Gastrocnemius medialis (tissue), 4 donors: ENCODE results near the gene GRHPR. TPM values are rescaled to one million over a fixed set of nuclear protein-coding genes. Genes with fewer than 3 reads are reported as not detected.

Experiments
- ATAC-seq, 2 donors: fragments of 150-250 bp; one replicate each; pipeline ENCODE4 v1.9.1; 2016
- DNase-seq, 2 donors: peaks; one replicate each; pipeline ENCODE4 v3.0.0-alpha.2; 2019
- H3K27ac ChIP-seq, 4 donors: fragments of 200-600 bp; sonication (generic); 1 replicate in 1 of 4; 2 replicates in 3 of 4; pipeline ENCODE4 v1.5.1; 2016 to 2018; ENCODE audit warnings: mild to moderate bottlenecking in 2 of 4, moderate library complexity in 1 of 4
- H3K27me3 ChIP-seq, 3 donors: fragments of 200-600 bp; sonication (generic) in 2 of 3; 1 replicate in 1 of 3; 2 replicates in 2 of 3; pipeline versions ENCODE4 v1.5.1 to v1.6.0; 2016 to 2019; ENCODE audit warnings: mild to moderate bottlenecking in 1 of 3, moderate library complexity in 1 of 3
- H3K36me3 ChIP-seq, 2 donors: fragments of 200-600 bp; sonication (generic) in 1 of 2; one replicate each; pipeline ENCODE4 v1.5.1; 2017 to 2018
- H3K4me1 ChIP-seq, 2 donors: fragments of 200-600 bp; sonication (generic) in 1 of 2; one replicate each; pipeline ENCODE4 v1.5.1; 2016 to 2017; ENCODE audit warnings: mild to moderate bottlenecking in 2 of 2
- H3K4me3 ChIP-seq, 4 donors: fragments of 200-600 bp; sonication (generic) in 3 of 4; 1 replicate in 1 of 4; 2 replicates in 3 of 4; pipeline ENCODE4 v1.5.1; 2016 to 2019; ENCODE audit warnings: mild to moderate bottlenecking in 2 of 4
- H3K9me3 ChIP-seq, 3 donors: fragments of 200-600 bp; sonication (generic) in 2 of 3; 1 replicate in 1 of 3; 2 replicates in 2 of 3; pipeline ENCODE4 v1.5.1; 2016 to 2019
- POLR2A ChIP-seq, 2 donors: fragments of 450-650 bp; IDR thresholded peaks; one replicate each; pipeline ENCODE4 v1.6.1; 2017; ENCODE audit warnings: antibody characterized with exemption in 2 of 2, mild to moderate bottlenecking in 2 of 2, moderate library complexity in 2 of 2
- in situ Hi-C, 4 donors: fragments of 200-750 bp; cut with MboI; loops; one replicate each; pipeline versions ENCODE4 v1.15.0 to v1.8.0; 2017; ENCODE audit warnings: low sequenced_read_pairs in 4 of 4
- intact Hi-C: fragments of 100-400 bp; cut with DNase I; formaldehyde crosslinking; loops from one replicate; pipeline ENCODE4 v1.15.1; 2023; ENCODE audit warnings: low total_unique reads
- total RNA-seq, 4 donors: library from RNA; depleted of rRNA; stranded (reverse); fragments of >200 nt; gene quantifications; one replicate each; pipeline versions ENCODE4 v1.1.0 to v1.2.3, GENCODE V29; 2016
- TF ChIP-seq, protein P1 (sequence below), 5 experiments: fragments of 450-650 bp in 3 of 5; fragments of 200-600 bp in 2 of 5; sonication (generic) in 2 of 5; IDR thresholded peaks in 4 of 5; conservative IDR thresholded peaks in 1 of 5; 1 replicate in 4 of 5; 2 replicates in 1 of 5; pipeline ENCODE4 v1.5.1; 2016 to 2019; ENCODE audit warnings: antibody characterized with exemption in 5 of 5, mild to moderate bottlenecking in 3 of 5, moderate library complexity in 3 of 5

GRHPR gene
- total RNA-seq, 4 donors from 2014 or later, result 119 to 138 (median 128) TPM

DNA sequence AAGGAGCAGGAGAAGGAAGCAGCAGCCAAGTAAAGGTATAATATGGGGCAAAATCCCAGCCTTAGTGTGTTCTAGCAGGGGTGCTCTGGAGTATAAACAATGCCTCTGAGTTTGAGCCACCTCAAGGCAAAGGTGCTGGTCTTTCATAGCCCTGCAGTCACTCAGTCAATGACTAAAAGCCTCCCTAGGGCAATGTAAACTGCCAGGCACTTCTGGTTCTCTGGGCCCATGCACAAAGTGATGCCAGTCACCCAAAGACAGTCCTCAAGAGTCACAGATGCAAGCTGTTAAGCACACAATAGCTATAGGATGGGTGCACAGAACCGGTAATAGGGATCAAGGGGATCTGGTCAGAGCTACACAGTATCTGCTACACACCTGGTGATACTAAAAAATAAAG, 30.1 kb downstream of the GRHPR start:
- Histone ChIP-seq H3K27ac (peak overlapping the region in 1 of 4 donors; percentile 5), H3K36me3 (no peaks in the 10 kb centered on the region)

DNA sequence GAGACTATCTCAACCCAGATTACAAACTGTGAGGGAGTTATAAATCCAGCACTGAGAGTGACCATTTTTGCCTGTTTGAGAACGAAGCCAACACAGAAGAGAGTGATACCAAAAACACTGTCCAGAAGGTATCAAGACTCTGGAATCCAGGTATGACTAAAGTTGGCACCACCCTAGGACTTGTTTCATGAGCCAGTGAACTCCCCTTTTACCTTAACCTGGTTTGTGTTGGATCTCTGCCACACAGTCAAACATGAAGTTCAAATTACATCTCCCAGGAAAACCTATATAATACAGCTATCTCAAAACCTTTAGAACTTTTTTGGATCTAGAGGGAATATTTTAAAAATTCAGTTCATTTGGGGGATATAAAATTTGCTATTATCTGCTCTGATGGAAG, 31.3 kb downstream of the GRHPR start:
- DNase-seq, result no peak
- H3K36me3 ChIP-seq, result no peaks in the 10 kb centered on the region
- no peaks in the 10 kb centered on the region for H3K9me3 ChIP-seq
- no peaks in the 10 kb centered on the region for H3K27me3 ChIP-seq
- intact Hi-C loops (no loop called here), in situ Hi-C loops (loop anchor here in 1 of 4 donors (25.0 kb wide), 1 partner anchor 608 kb away; the partner anchor contains the start of gene SHB)
- H3K27ac ChIP-seq, result no peak overlapping the region
- TF ChIP-seq, protein P1, sequence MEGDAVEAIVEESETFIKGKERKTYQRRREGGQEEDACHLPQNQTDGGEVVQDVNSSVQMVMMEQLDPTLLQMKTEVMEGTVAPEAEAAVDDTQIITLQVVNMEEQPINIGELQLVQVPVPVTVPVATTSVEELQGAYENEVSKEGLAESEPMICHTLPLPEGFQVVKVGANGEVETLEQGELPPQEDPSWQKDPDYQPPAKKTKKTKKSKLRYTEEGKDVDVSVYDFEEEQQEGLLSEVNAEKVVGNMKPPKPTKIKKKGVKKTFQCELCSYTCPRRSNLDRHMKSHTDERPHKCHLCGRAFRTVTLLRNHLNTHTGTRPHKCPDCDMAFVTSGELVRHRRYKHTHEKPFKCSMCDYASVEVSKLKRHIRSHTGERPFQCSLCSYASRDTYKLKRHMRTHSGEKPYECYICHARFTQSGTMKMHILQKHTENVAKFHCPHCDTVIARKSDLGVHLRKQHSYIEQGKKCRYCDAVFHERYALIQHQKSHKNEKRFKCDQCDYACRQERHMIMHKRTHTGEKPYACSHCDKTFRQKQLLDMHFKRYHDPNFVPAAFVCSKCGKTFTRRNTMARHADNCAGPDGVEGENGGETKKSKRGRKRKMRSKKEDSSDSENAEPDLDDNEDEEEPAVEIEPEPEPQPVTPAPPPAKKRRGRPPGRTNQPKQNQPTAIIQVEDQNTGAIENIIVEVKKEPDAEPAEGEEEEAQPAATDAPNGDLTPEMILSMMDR (IDR thresholded peaks at IDR 0.05 in 4 of 5, conservative IDR thresholded peaks at IDR 0.05 in 1 of 5), result no peak
- no peak for TF ChIP-seq POLR2A (IDR thresholded peaks at IDR 0.05)
- H3K4me3 ChIP-seq, result no peak overlapping the region
- ATAC-seq, result no peak
- H3K4me1 ChIP-seq, result peaks cover 13 to 36% of the 10 kb centered on the region in 2 donors

More for the DNA sequence above, 30.1 kb downstream of the GRHPR start:
- H3K4me3 ChIP-seq, result no peak overlapping the region
- H3K27me3 ChIP-seq, result no peaks in the 10 kb centered on the region
- ATAC-seq (no peak), DNase-seq (no peak)
- intact Hi-C loops, result no loop called here
- no peaks in the 10 kb centered on the region for H3K9me3 ChIP-seq
- in situ Hi-C loops, result loop anchor here in 1 of 4 donors (25.0 kb wide), 1 partner anchor 610 kb away; the partner anchor contains the start of gene SHB
- TF ChIP-seq, protein P1 (IDR thresholded peaks at IDR 0.05 in 4 of 5, conservative IDR thresholded peaks at IDR 0.05 in 1 of 5), result no peak
- no peak for TF ChIP-seq POLR2A (IDR thresholded peaks at IDR 0.05)
- peaks cover 13 to 36% of the 10 kb centered on the region in 2 donors for H3K4me1 ChIP-seq

DNA sequence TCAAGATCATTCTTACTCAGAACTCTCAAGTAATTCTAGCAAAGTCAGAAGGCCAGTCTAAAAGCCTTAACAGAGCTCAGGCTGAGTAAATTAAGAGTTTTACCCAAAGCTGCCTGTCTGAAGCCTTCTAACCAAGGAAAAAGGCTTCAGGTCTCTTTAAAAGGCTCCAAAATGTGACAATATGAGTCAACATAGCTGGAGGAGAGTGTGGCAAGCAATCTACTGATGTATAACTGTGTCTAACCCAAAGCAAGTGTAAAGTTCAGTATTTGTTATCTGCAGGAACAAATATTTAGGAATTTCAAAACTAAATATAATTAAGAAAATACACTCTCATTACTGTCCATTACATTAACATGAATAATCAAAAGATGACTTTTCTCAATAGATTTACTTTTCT, 31.7 kb downstream of the GRHPR start:
- Histone ChIP-seq H3K4me3 (no peak overlapping the region), H3K4me1 (peaks cover 13 to 36% of the 10 kb centered on the region in 2 donors), H3K9me3 (no peaks in the 10 kb centered on the region), H3K27me3 (no peaks in the 10 kb centered on the region), H3K36me3 (no peaks in the 10 kb centered on the region), H3K27ac (no peak overlapping the region)
- in situ Hi-C loops (loop anchor here in 1 of 4 donors (25.0 kb wide), 1 partner anchor 608 kb away; the partner anchor contains the start of gene SHB), intact Hi-C loops (no loop called here)
- no peak for TF ChIP-seq POLR2A (IDR thresholded peaks at IDR 0.05)
- TF ChIP-seq, protein P1 (IDR thresholded peaks at IDR 0.05 in 4 of 5, conservative IDR thresholded peaks at IDR 0.05 in 1 of 5), result no peak
- DNase-seq (no peak), ATAC-seq (no peak)

DNA sequence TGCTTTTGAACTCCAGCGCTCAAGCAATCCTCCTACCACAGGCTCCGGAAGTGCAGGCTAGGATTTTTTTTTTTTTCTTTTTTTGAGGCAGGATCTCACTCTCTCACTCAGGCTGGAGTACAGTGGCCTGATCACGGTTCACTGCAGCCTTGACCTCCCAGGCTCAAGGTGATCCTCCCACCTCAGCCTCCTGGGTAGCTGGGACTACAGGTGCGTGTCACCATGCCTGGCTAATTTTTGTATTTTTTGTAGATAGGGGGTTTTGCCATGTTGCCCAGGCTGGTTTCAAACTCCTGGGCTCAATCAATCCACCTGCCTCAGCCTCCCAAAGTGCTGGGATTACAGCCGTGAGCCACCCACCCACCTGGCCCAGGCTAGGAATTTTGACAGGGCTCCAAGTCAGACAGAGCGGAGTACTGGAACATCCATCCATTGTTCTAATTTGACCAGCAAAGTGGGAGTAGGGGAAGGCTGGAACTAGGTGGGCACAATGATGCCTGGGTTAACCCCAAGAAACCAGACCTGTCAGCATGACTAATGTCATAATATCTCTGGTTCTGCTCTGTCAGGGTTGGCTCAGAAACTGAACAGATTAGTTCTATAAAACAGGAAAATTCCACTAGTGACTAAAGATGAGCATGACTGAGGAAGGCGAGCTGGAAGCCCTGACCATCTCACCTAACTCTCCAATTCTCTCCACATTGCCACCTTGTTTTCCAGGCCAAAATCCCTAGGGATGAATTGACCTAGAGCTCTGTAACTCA, 33.6 kb downstream of the GRHPR start:
- Histone ChIP-seq H3K27me3 (no peaks in the 10 kb centered on the region), H3K4me3 (no peak overlapping the region), H3K36me3 (no peaks in the 10 kb centered on the region), H3K4me1 (peaks cover 13 to 36% of the 10 kb centered on the region in 2 donors), H3K27ac (no peak overlapping the region), H3K9me3 (no peaks in the 10 kb centered on the region)
- no peak for ATAC-seq
- intact Hi-C loops (no loop called here), in situ Hi-C loops (loop anchor here in 1 of 4 donors (25.0 kb wide), 1 partner anchor 606 kb away; the partner anchor contains the start of gene SHB)
- TF ChIP-seq POLR2A (IDR thresholded peaks at IDR 0.05), result no peak
- TF ChIP-seq, protein P1 (IDR thresholded peaks at IDR 0.05 in 4 of 5, conservative IDR thresholded peaks at IDR 0.05 in 1 of 5), result no peak
- no peak for DNase-seq
